DOHH2 (cell line): ENCODE data around the gene ATP1A1.

ENCODE experiments used
- EZH2phosphoT487 ChIP-seq: fragments of 200-600 bp; sonication (generic); IDR thresholded peaks from 2 replicates; pipeline ENCODE4 v1.6.1; 2017; ENCODE audit warnings: borderline replicate concordance, mild to moderate bottlenecking, antibody characterized with exemption, low read length, moderate library complexity, mixed read lengths
- TF ChIP-seq, protein P1 (sequence below): fragments of 200-600 bp; sonication (generic); IDR thresholded peaks from one replicate; pipeline ENCODE4 v1.5.1; 2014; ENCODE audit warnings: antibody characterized with exemption, mild to moderate bottlenecking, low read depth, low read length; ENCODE audit not compliant: poor library complexity, severe bottlenecking

DNA sequence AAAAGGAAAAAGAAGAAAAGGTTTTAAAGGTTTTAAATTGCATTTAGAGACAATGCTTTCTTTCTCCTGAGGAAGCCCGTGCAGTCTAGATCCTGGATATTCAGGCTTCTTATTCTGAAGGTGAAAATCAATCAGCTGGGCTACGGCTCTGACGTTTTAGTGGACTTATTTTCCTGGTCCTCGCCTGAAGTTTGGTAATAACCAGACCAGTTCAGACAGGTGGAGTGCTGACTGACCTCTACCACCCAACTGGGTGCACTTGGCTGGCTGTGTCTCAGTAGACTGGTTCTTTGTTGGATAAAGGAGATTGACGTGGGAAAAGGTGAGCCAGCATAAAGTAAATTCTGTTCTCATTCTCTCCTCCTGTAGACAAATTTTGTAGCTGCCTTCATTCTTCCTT lies 7.2 kb upstream of the ATP1A1 start:
- TF ChIP-seq, protein P1, sequence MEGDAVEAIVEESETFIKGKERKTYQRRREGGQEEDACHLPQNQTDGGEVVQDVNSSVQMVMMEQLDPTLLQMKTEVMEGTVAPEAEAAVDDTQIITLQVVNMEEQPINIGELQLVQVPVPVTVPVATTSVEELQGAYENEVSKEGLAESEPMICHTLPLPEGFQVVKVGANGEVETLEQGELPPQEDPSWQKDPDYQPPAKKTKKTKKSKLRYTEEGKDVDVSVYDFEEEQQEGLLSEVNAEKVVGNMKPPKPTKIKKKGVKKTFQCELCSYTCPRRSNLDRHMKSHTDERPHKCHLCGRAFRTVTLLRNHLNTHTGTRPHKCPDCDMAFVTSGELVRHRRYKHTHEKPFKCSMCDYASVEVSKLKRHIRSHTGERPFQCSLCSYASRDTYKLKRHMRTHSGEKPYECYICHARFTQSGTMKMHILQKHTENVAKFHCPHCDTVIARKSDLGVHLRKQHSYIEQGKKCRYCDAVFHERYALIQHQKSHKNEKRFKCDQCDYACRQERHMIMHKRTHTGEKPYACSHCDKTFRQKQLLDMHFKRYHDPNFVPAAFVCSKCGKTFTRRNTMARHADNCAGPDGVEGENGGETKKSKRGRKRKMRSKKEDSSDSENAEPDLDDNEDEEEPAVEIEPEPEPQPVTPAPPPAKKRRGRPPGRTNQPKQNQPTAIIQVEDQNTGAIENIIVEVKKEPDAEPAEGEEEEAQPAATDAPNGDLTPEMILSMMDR, result no peak
- TF ChIP-seq EZH2phosphoT487, result no peak
